Caco-2 (cell line): Measurements from ENCODE around the gene MEI4. TPM values are rescaled to one million over a fixed set of nuclear protein-coding genes. Genes with fewer than 3 reads are reported as not detected.

Experiments
- BruUV-seq: library from RNA; stranded (reverse); fragments of 400-500 nt; replicated peaks from 2 replicates; lab custom pipeline; 2021; lab: Mats Ljungman, UMichigan
- CTCF ChIA-PET: fragments of 300-600 bp; sonication (Branson Sonifier 250); formaldehyde crosslinking; loops from one replicate; lab custom pipeline; 2022; ENCODE audit warnings: antibody characterized with exemption; lab: Charles Lee
- POLR2A ChIA-PET: fragments of 300-600 bp; sonication (Branson Sonifier 250); formaldehyde crosslinking; loops from one replicate; lab custom pipeline; 2022; ENCODE audit warnings: antibody characterized with exemption; lab: Charles Lee
- DNase-seq, 2 experiments: peaks; one replicate each; pipeline versions ENCODE4 v3.0.0 to v3.0.0-alpha.2; 2020 to 2022
- H3K27me3 ChIP-seq: replicated peaks from 2 replicates; pipeline ENCODE4 v1.6.0; 2011; ENCODE audit warnings: low read length; ENCODE audit not compliant: control insufficient read depth, insufficient read depth
- H3K36me3 ChIP-seq: 2 replicates; pipeline ENCODE4 v1.5.1; 2011; ENCODE audit warnings: low read length; ENCODE audit not compliant: control insufficient read depth, insufficient read depth
- H3K4me1 ChIP-seq: fragments of 250-450 bp; sonication (Bioruptor Pico); 2 replicates; pipeline ENCODE4 v1.5.1; 2020; ENCODE audit warnings: mild to moderate bottlenecking
- H3K4me3 ChIP-seq: 2 replicates; pipeline ENCODE4 v1.5.1; 2011; ENCODE audit warnings: low read depth, mild to moderate bottlenecking, control low read depth, low read length
- H3K9me3 ChIP-seq: fragments of 250-450 bp; sonication (Bioruptor Pico); 2 replicates; pipeline ENCODE4 v1.5.1; 2020; ENCODE audit warnings: mild to moderate bottlenecking, moderate library complexity
- H3K27ac Mint-ChIP-seq: one replicate; pipeline ENCODE4 v1.8.0; 2022; ENCODE audit warnings: mixed read lengths; ENCODE audit not compliant: unreplicated experiment
- H3K27me3 Mint-ChIP-seq: one replicate; pipeline ENCODE4 v1.8.0; 2022; ENCODE audit warnings: mixed read lengths; ENCODE audit not compliant: insufficient read depth, unreplicated experiment
- H3K36me3 Mint-ChIP-seq: one replicate; pipeline ENCODE4 v1.8.0; 2022; ENCODE audit warnings: mild to moderate bottlenecking, mixed read lengths; ENCODE audit not compliant: insufficient read depth, unreplicated experiment
- H3K4me1 Mint-ChIP-seq: one replicate; pipeline ENCODE4 v1.8.0; 2022; ENCODE audit warnings: low read depth, mixed read lengths; ENCODE audit not compliant: unreplicated experiment
- H3K4me3 Mint-ChIP-seq: one replicate; pipeline ENCODE4 v1.8.0; 2022; ENCODE audit warnings: mild to moderate bottlenecking, moderate library complexity, mixed read lengths; ENCODE audit not compliant: unreplicated experiment
- H3K9me3 Mint-ChIP-seq: one replicate; pipeline ENCODE4 v1.8.0; 2022; ENCODE audit warnings: mixed read lengths; ENCODE audit not compliant: unreplicated experiment
- intact Hi-C: fragments of 100-400 bp; cut with micrococcal nuclease; formaldehyde crosslinking; loops from one replicate; pipeline ENCODE4 v1.10.0; 2022; ENCODE audit not compliant: unreplicated experiment
- total RNA-seq: library from RNA; stranded (reverse); gene quantifications from 2 replicates; pipeline ENCODE4 v1.2.3, GENCODE V29; 2022
- TF ChIP-seq, protein P1 (sequence below), 2 experiments: fragments of 200-600 bp in 1 of 2; IDR thresholded peaks; 1 replicate in 1 of 2; 2 replicates in 1 of 2; pipeline versions ENCODE4 v1.5.1 to v1.8.0; 2011 to 2022; ENCODE audit warnings: antibody characterized with exemption in 1 of 2, control low read depth in 1 of 2, inconsistent platforms in 1 of 2, low read depth in 1 of 2, low read length in 1 of 2, mild to moderate bottlenecking in 1 of 2, moderate library complexity in 1 of 2; ENCODE audit not compliant: insufficient read depth in 1 of 2, severe bottlenecking in 1 of 2, unreplicated experiment in 1 of 2

Gene MEI4
- total RNA-seq, 1 experiment from 2014 or later = not detected

DNA sequence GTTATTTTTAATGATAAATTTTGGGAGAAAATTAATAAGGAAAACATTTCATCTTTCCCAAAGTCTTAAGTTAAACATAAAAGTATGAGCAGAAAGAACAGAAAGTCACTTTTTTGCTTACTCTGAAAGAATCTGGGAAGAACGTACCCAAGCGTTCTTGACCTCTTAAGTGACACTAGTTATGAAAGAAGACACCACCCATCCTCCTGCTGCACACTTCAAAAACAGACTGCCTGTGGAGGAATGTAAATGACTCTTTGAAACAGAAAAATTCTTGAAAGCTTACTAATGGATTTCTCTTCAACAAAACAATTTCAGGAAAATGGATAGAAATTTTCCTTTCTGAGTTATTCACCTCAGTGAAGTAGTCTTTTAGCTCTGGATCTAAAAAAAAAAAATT lies 227.7 kb downstream of the MEI4 start:
- Histone ChIP-seq H3K4me1 (no peaks in the 10 kb centered on the region; the same call in 1 of the 2 replicates), H3K4me3 (no peak overlapping the region), H3K27me3 (no peaks in the 10 kb centered on the region), H3K36me3 (no peaks in the 10 kb centered on the region), H3K9me3 (no peaks in the 10 kb centered on the region)
- Mint-ChIP-seq H3K27me3 (no peaks in the 10 kb centered on the region), H3K36me3 (no peaks in the 10 kb centered on the region), H3K9me3 (no peaks in the 10 kb centered on the region), H3K4me1 (peaks cover 6% of the 10 kb centered on the region), H3K4me3 (no peak overlapping the region), H3K27ac (no peak overlapping the region)
- TF ChIP-seq, protein P1, sequence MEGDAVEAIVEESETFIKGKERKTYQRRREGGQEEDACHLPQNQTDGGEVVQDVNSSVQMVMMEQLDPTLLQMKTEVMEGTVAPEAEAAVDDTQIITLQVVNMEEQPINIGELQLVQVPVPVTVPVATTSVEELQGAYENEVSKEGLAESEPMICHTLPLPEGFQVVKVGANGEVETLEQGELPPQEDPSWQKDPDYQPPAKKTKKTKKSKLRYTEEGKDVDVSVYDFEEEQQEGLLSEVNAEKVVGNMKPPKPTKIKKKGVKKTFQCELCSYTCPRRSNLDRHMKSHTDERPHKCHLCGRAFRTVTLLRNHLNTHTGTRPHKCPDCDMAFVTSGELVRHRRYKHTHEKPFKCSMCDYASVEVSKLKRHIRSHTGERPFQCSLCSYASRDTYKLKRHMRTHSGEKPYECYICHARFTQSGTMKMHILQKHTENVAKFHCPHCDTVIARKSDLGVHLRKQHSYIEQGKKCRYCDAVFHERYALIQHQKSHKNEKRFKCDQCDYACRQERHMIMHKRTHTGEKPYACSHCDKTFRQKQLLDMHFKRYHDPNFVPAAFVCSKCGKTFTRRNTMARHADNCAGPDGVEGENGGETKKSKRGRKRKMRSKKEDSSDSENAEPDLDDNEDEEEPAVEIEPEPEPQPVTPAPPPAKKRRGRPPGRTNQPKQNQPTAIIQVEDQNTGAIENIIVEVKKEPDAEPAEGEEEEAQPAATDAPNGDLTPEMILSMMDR (IDR thresholded peaks at IDR 0.05; ENCODE audit: insufficient read depth in 1 of 2, low read depth in 1 of 2, low read length in 1 of 2, severe bottlenecking in 1 of 2, unreplicated experiment in 1 of 2) = no peak
- CTCF ChIA-PET = no interaction called here
- POLR2A ChIA-PET = no interaction called here
- no peak for DNase-seq
- intact Hi-C loops = no loop called here
- BruUV-seq = no TSS peak

DNA sequence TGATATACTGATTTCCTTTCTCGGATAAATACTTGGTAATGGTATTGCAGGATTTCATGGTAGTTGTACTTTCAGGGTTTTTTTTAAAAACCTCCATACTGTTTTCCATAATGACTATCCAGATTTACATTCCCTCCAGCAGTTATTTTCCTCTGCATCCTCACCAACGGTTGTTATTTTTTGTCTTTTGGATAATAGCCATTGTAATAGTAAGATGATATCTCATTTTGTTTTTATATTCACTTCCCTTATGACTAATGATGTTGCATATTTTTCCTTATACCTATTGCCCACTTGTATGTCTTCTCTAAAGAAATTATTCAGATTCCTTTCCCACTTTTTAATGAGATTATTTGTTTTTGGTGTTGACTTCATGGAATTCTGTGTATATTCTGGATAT lies 231.0 kb downstream of the MEI4 start:
- intact Hi-C loops = no loop called here

DNA sequence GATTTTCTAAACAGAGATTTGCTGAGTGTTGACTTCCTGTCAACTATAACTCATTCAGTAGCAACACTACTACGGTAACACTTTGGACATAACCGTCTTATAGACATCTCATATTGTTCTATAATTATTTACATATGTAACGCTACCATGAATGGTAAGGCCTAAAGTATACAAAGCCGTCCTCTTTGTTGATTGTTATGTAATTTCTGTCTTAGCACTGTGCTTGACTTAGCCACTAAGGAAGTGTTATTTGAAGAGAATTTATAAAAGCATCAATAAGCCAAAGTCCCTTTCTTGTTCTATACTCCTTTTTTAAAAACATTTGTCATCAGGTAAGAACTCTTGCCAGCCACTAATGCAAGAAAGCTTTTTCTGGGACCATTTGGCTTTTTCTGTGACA lies 240.6 kb downstream of the MEI4 start:
- H3K4me3 ChIP-seq = no peak overlapping the region
- Mint-ChIP-seq H3K36me3 (no peaks in the 10 kb centered on the region), H3K9me3 (peaks cover 4% of the 10 kb centered on the region), H3K27ac (no peak overlapping the region), H3K27me3 (no peaks in the 10 kb centered on the region), H3K4me3 (no peak overlapping the region), H3K4me1 (no peaks in the 10 kb centered on the region)
- H3K36me3 ChIP-seq = no peaks in the 10 kb centered on the region
- POLR2A ChIA-PET = no interaction called here
- H3K27me3 ChIP-seq = no peaks in the 10 kb centered on the region
- no peak for DNase-seq
- CTCF ChIA-PET = no interaction called here
- H3K4me1 ChIP-seq = no peaks in the 10 kb centered on the region
- BruUV-seq = no TSS peak
- TF ChIP-seq, protein P1 (IDR thresholded peaks at IDR 0.05; ENCODE audit: insufficient read depth in 1 of 2, low read depth in 1 of 2, low read length in 1 of 2, severe bottlenecking in 1 of 2, unreplicated experiment in 1 of 2) = no peak
- intact Hi-C loops = no loop called here
- H3K9me3 ChIP-seq = no peaks in the 10 kb centered on the region

More for the DNA sequence above, 231.0 kb downstream of the MEI4 start:
- Histone ChIP-seq H3K4me1 (no peaks in the 10 kb centered on the region; the same call in 1 of the 2 replicates), H3K4me3 (no peak overlapping the region), H3K27me3 (no peaks in the 10 kb centered on the region), H3K9me3 (no peaks in the 10 kb centered on the region), H3K36me3 (no peaks in the 10 kb centered on the region)
- ChIA-PET CTCF (no interaction called here), POLR2A (no interaction called here)
- no peak for DNase-seq
- H3K4me1 Mint-ChIP-seq = peaks cover 6% of the 10 kb centered on the region
- no peaks in the 10 kb centered on the region for H3K27me3 Mint-ChIP-seq
- no peak overlapping the region for H3K4me3 Mint-ChIP-seq
- H3K36me3 Mint-ChIP-seq = no peaks in the 10 kb centered on the region
- no TSS peak for BruUV-seq
- no peak overlapping the region for H3K27ac Mint-ChIP-seq
- TF ChIP-seq, protein P1 (IDR thresholded peaks at IDR 0.05; ENCODE audit: insufficient read depth in 1 of 2, low read depth in 1 of 2, low read length in 1 of 2, severe bottlenecking in 1 of 2, unreplicated experiment in 1 of 2) = no peak
- peaks cover 10% of the 10 kb centered on the region for H3K9me3 Mint-ChIP-seq
